Caco-2 (cell line): ENCODE data around the gene PTN. TPM values are rescaled to one million over a fixed set of nuclear protein-coding genes. Genes with fewer than 3 reads are reported as not detected.

ENCODE experiments used
- BruUV-seq: library from RNA; stranded (reverse); fragments of 400-500 nt; replicated peaks from 2 replicates; lab custom pipeline; 2021; lab: Mats Ljungman, UMichigan
- CTCF ChIA-PET: fragments of 300-600 bp; sonication (Branson Sonifier 250); formaldehyde crosslinking; loops from one replicate; lab custom pipeline; 2022; ENCODE audit warnings: antibody characterized with exemption; lab: Charles Lee
- POLR2A ChIA-PET: fragments of 300-600 bp; sonication (Branson Sonifier 250); formaldehyde crosslinking; loops from one replicate; lab custom pipeline; 2022; ENCODE audit warnings: antibody characterized with exemption; lab: Charles Lee
- DNase-seq, 2 experiments: peaks; one replicate each; pipeline versions ENCODE4 v3.0.0 to v3.0.0-alpha.2; 2020 to 2022
- H3K27me3 ChIP-seq: replicated peaks from 2 replicates; pipeline ENCODE4 v1.6.0; 2011; ENCODE audit warnings: low read length; ENCODE audit not compliant: control insufficient read depth, insufficient read depth
- H3K36me3 ChIP-seq: 2 replicates; pipeline ENCODE4 v1.5.1; 2011; ENCODE audit warnings: low read length; ENCODE audit not compliant: control insufficient read depth, insufficient read depth
- H3K4me1 ChIP-seq: fragments of 250-450 bp; sonication (Bioruptor Pico); 2 replicates; pipeline ENCODE4 v1.5.1; 2020; ENCODE audit warnings: mild to moderate bottlenecking
- H3K4me3 ChIP-seq: 2 replicates; pipeline ENCODE4 v1.5.1; 2011; ENCODE audit warnings: low read depth, mild to moderate bottlenecking, control low read depth, low read length
- H3K9me3 ChIP-seq: fragments of 250-450 bp; sonication (Bioruptor Pico); 2 replicates; pipeline ENCODE4 v1.5.1; 2020; ENCODE audit warnings: mild to moderate bottlenecking, moderate library complexity
- H3K27ac Mint-ChIP-seq: one replicate; pipeline ENCODE4 v1.8.0; 2022; ENCODE audit warnings: mixed read lengths; ENCODE audit not compliant: unreplicated experiment
- H3K27me3 Mint-ChIP-seq: one replicate; pipeline ENCODE4 v1.8.0; 2022; ENCODE audit warnings: mixed read lengths; ENCODE audit not compliant: insufficient read depth, unreplicated experiment
- H3K36me3 Mint-ChIP-seq: one replicate; pipeline ENCODE4 v1.8.0; 2022; ENCODE audit warnings: mild to moderate bottlenecking, mixed read lengths; ENCODE audit not compliant: insufficient read depth, unreplicated experiment
- H3K4me1 Mint-ChIP-seq: one replicate; pipeline ENCODE4 v1.8.0; 2022; ENCODE audit warnings: low read depth, mixed read lengths; ENCODE audit not compliant: unreplicated experiment
- H3K4me3 Mint-ChIP-seq: one replicate; pipeline ENCODE4 v1.8.0; 2022; ENCODE audit warnings: mild to moderate bottlenecking, moderate library complexity, mixed read lengths; ENCODE audit not compliant: unreplicated experiment
- H3K9me3 Mint-ChIP-seq: one replicate; pipeline ENCODE4 v1.8.0; 2022; ENCODE audit warnings: mixed read lengths; ENCODE audit not compliant: unreplicated experiment
- CTCF ChIP-seq, 2 experiments: fragments of 200-600 bp in 1 of 2; IDR thresholded peaks; 1 replicate in 1 of 2; 2 replicates in 1 of 2; pipeline versions ENCODE4 v1.5.1 to v1.8.0; 2011 to 2022; ENCODE audit warnings: antibody characterized with exemption in 1 of 2, control low read depth in 1 of 2, inconsistent platforms in 1 of 2, low read depth in 1 of 2, low read length in 1 of 2, mild to moderate bottlenecking in 1 of 2, moderate library complexity in 1 of 2; ENCODE audit not compliant: insufficient read depth in 1 of 2, severe bottlenecking in 1 of 2, unreplicated experiment in 1 of 2
- intact Hi-C: fragments of 100-400 bp; cut with micrococcal nuclease; formaldehyde crosslinking; loops from one replicate; pipeline ENCODE4 v1.10.0; 2022; ENCODE audit not compliant: unreplicated experiment
- total RNA-seq: library from RNA; stranded (reverse); gene quantifications from 2 replicates; pipeline ENCODE4 v1.2.3, GENCODE V29; 2022

PTN gene
- total RNA-seq, 1 experiment from 2014 or later, result 4.3 TPM

GRCh38 chr7:137313201-137313600 lies 30.3 kb downstream of the PTN start:
- Mint-ChIP-seq H3K4me1 (no peaks in the 10 kb centered on the region), H3K4me3 (no peak overlapping the region), H3K27ac (no peak overlapping the region), H3K9me3 (no peaks in the 10 kb centered on the region), H3K36me3 (no peaks in the 10 kb centered on the region), H3K27me3 (peaks cover 3% of the 10 kb centered on the region)
- H3K36me3 ChIP-seq, result no peaks in the 10 kb centered on the region
- DNase-seq, result no peak
- CTCF ChIA-PET, result no interaction called here
- no TSS peak for BruUV-seq
- H3K4me1 ChIP-seq, result no peaks in the 10 kb centered on the region
- intact Hi-C loops, result no loop called here
- H3K4me3 ChIP-seq, result no peak overlapping the region
- TF ChIP-seq CTCF (IDR thresholded peaks at IDR 0.05; ENCODE audit: insufficient read depth in 1 of 2, low read depth in 1 of 2, low read length in 1 of 2, severe bottlenecking in 1 of 2, unreplicated experiment in 1 of 2), result no peak
- POLR2A ChIA-PET, result no interaction called here
- H3K27me3 ChIP-seq, result no peaks in the 10 kb centered on the region
- no peaks in the 10 kb centered on the region for H3K9me3 ChIP-seq

GRCh38 chr7:137306748-137307147 lies 36.8 kb downstream of the PTN start:
- no peak for DNase-seq
- Histone ChIP-seq H3K9me3 (no peaks in the 10 kb centered on the region), H3K4me3 (no peak overlapping the region), H3K4me1 (no peaks in the 10 kb centered on the region), H3K36me3 (no peaks in the 10 kb centered on the region), H3K27me3 (no peaks in the 10 kb centered on the region)
- intact Hi-C loops, result no loop called here
- Mint-ChIP-seq H3K9me3 (no peaks in the 10 kb centered on the region), H3K27me3 (peaks cover 7% of the 10 kb centered on the region), H3K27ac (no peak overlapping the region), H3K36me3 (no peaks in the 10 kb centered on the region), H3K4me1 (no peaks in the 10 kb centered on the region), H3K4me3 (no peak overlapping the region)
- ChIA-PET POLR2A (no interaction called here), CTCF (no interaction called here)
- no peak for TF ChIP-seq CTCF (IDR thresholded peaks at IDR 0.05; ENCODE audit: insufficient read depth in 1 of 2, low read depth in 1 of 2, low read length in 1 of 2, severe bottlenecking in 1 of 2, unreplicated experiment in 1 of 2)
- no TSS peak for BruUV-seq

- H3K36me3 Mint-ChIP-seq, result no peaks in the 10 kb centered on the region
- no peaks in the 10 kb centered on the region for H3K9me3 Mint-ChIP-seq
- no peak for DNase-seq
- CTCF ChIA-PET, result no interaction called here
- no peak overlapping the region for H3K4me3 ChIP-seq
- no peaks in the 10 kb centered on the region for H3K4me1 ChIP-seq
- no peaks in the 10 kb centered on the region for H3K36me3 ChIP-seq
- BruUV-seq, result no TSS peak
- no peaks in the 10 kb centered on the region for H3K27me3 ChIP-seq
- no peaks in the 10 kb centered on the region for H3K9me3 ChIP-seq
- no peaks in the 10 kb centered on the region for H3K4me1 Mint-ChIP-seq
- peaks cover 7% of the 10 kb centered on the region for H3K27me3 Mint-ChIP-seq
- H3K27ac Mint-ChIP-seq, result no peak overlapping the region
- intact Hi-C loops, result no loop called here
- TF ChIP-seq CTCF (IDR thresholded peaks at IDR 0.05; ENCODE audit: insufficient read depth in 1 of 2, low read depth in 1 of 2, low read length in 1 of 2, severe bottlenecking in 1 of 2, unreplicated experiment in 1 of 2), result no peak
- no peak overlapping the region for H3K4me3 Mint-ChIP-seq
- POLR2A ChIA-PET, result no interaction called here
Measured at GRCh38 chr7:137305901-137306621, 37.5 kb downstream of the PTN start.
